Measurements from ENCODE around the gene STX8.

GRCh38 chr17:9212376-9213302, 363.0 kb downstream of the STX8 start:
- no peak for TF ChIP-seq CTCF (IDR thresholded peaks at IDR 0.05; ENCODE audit: insufficient read depth, low read depth, low read length)
- no peak for TF ChIP-seq EZH2 (IDR thresholded peaks at IDR 0.05; ENCODE audit: insufficient read depth, low read length)

All from astrocyte (in vitro differentiated cells and primary cell).